DOHH2 (cell line): Measurements from ENCODE around the gene ATP6V0A4.

Experiments
- EZH2phosphoT487 ChIP-seq: fragments of 200-600 bp; sonication (generic); IDR thresholded peaks from 2 replicates; pipeline ENCODE4 v1.6.1; 2017; ENCODE audit warnings: borderline replicate concordance, mild to moderate bottlenecking, antibody characterized with exemption, low read length, moderate library complexity, mixed read lengths
- TF ChIP-seq, protein P1 (sequence below): fragments of 200-600 bp; sonication (generic); IDR thresholded peaks from one replicate; pipeline ENCODE4 v1.5.1; 2014; ENCODE audit warnings: antibody characterized with exemption, mild to moderate bottlenecking, low read depth, low read length; ENCODE audit not compliant: poor library complexity, severe bottlenecking

DNA sequence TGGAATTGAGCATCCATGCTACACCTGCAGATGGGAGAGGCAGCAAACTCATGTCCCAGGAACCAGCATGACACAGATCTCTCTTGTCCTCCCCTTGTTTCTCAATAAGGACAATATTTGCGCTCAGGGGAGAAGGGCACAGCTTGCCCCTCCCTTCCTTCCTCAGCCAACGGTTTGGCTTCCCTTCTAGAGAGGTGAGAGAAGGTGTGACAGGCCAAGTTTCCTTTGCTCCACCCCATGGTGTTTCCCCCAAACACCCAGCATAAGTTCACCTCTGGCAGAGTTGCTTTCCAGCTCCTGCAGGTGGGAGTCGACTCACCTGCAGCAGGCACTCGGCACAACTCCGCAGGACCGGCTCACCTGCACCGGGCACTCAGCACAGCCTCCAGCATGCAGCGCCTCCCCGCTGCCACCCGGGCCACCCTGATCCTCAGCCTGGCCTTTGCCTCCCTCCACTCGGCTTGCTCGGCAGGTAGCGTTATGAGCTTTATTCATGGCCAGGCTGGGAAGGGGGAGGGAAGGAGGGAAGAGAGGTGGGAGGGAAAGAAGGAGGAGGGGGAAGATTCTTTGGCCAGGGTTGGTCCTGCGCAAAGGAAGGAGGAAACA is at the start of gene ATP6V0A4, which contains the start of gene TMEM213:
- TF ChIP-seq, protein P1, sequence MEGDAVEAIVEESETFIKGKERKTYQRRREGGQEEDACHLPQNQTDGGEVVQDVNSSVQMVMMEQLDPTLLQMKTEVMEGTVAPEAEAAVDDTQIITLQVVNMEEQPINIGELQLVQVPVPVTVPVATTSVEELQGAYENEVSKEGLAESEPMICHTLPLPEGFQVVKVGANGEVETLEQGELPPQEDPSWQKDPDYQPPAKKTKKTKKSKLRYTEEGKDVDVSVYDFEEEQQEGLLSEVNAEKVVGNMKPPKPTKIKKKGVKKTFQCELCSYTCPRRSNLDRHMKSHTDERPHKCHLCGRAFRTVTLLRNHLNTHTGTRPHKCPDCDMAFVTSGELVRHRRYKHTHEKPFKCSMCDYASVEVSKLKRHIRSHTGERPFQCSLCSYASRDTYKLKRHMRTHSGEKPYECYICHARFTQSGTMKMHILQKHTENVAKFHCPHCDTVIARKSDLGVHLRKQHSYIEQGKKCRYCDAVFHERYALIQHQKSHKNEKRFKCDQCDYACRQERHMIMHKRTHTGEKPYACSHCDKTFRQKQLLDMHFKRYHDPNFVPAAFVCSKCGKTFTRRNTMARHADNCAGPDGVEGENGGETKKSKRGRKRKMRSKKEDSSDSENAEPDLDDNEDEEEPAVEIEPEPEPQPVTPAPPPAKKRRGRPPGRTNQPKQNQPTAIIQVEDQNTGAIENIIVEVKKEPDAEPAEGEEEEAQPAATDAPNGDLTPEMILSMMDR: no peak
- TF ChIP-seq EZH2phosphoT487: no peak
